GM20431 (cell line): ENCODE measurements around the gene ABCC1.
"Not testable (repeated sequence)": the region's sequence is repeated elsewhere in the genome, so short reads cannot be mapped to it uniquely, and the experiment has no call there.

Experiments used
- in situ Hi-C: fragments of 300-500 bp; cut with MseI, MboI; formaldehyde crosslinking; loops from one replicate; pipeline ENCODE4 v1.15.0; 2020; ENCODE audit warnings: low sequenced_read_pairs; ENCODE audit not compliant: unreplicated experiment

Gene ABCC1

GRCh38 chr16:15963307-15963910 is 14.0 kb downstream of the ABCC1 start:
- in situ Hi-C loops = no loop called here

GRCh38 chr16:15966420-15966819 is 17.0 kb downstream of the ABCC1 start:
- in situ Hi-C loops = no loop called here

GRCh38 chr16:15966836-15967546 is 17.6 kb downstream of the ABCC1 start:
- in situ Hi-C loops = no loop called here

- in situ Hi-C loops = no loop called here
Measured at GRCh38 chr16:15967655-15968315, 18.4 kb downstream of the ABCC1 start.

GRCh38 chr16:15970202-15970601 is 20.8 kb downstream of the ABCC1 start:
- in situ Hi-C loops = no loop called here

- in situ Hi-C loops = no loop called here
Measured at GRCh38 chr16:15970743-15971439, 21.5 kb downstream of the ABCC1 start.

- in situ Hi-C loops = no loop called here
Measured at GRCh38 chr16:15971440-15971815, 22.0 kb downstream of the ABCC1 start.

- in situ Hi-C loops = no loop called here
Measured at GRCh38 chr16:15972046-15972868, 22.8 kb downstream of the ABCC1 start.

- in situ Hi-C loops = no loop called here
Measured at GRCh38 chr16:15973421-15973820, 24.0 kb downstream of the ABCC1 start.

GRCh38 chr16:15974057-15974456 is 24.6 kb downstream of the ABCC1 start:
- in situ Hi-C loops = no loop called here

- in situ Hi-C loops = no loop called here
Measured at GRCh38 chr16:15975172-15975571, 25.8 kb downstream of the ABCC1 start.

GRCh38 chr16:15976225-15976812 is 26.9 kb downstream of the ABCC1 start:
- in situ Hi-C loops = no loop called here

- in situ Hi-C loops = no loop called here
Measured at GRCh38 chr16:15976929-15977637, 27.7 kb downstream of the ABCC1 start.

GRCh38 chr16:15979801-15980200 is 30.4 kb downstream of the ABCC1 start:
- in situ Hi-C loops = no loop called here

- in situ Hi-C loops = no loop called here
Measured at GRCh38 chr16:15980329-15980728, 30.9 kb downstream of the ABCC1 start.

GRCh38 chr16:15981382-15981781 is 32.0 kb downstream of the ABCC1 start:
- in situ Hi-C loops = no loop called here

- in situ Hi-C loops = not testable (repeated sequence)
Measured at GRCh38 chr16:15982194-15982915, 32.9 kb downstream of the ABCC1 start.

- in situ Hi-C loops = no loop called here
Measured at GRCh38 chr16:15983898-15984297, 34.5 kb downstream of the ABCC1 start.
